Gastrocnemius medialis (tissue), 4 donors: ENCODE measurements around the gene COL6A1.

Experiments used
- POLR2A ChIP-seq, 2 donors: fragments of 450-650 bp; IDR thresholded peaks; one replicate each; pipeline ENCODE4 v1.6.1; 2017; ENCODE audit warnings: antibody characterized with exemption in 2 of 2, mild to moderate bottlenecking in 2 of 2, moderate library complexity in 2 of 2
- TF ChIP-seq, protein P1 (sequence below), 5 experiments: fragments of 450-650 bp in 3 of 5; fragments of 200-600 bp in 2 of 5; sonication (generic) in 2 of 5; IDR thresholded peaks in 4 of 5; conservative IDR thresholded peaks in 1 of 5; 1 replicate in 4 of 5; 2 replicates in 1 of 5; pipeline ENCODE4 v1.5.1; 2016 to 2019; ENCODE audit warnings: antibody characterized with exemption in 5 of 5, mild to moderate bottlenecking in 3 of 5, moderate library complexity in 3 of 5

DNA sequence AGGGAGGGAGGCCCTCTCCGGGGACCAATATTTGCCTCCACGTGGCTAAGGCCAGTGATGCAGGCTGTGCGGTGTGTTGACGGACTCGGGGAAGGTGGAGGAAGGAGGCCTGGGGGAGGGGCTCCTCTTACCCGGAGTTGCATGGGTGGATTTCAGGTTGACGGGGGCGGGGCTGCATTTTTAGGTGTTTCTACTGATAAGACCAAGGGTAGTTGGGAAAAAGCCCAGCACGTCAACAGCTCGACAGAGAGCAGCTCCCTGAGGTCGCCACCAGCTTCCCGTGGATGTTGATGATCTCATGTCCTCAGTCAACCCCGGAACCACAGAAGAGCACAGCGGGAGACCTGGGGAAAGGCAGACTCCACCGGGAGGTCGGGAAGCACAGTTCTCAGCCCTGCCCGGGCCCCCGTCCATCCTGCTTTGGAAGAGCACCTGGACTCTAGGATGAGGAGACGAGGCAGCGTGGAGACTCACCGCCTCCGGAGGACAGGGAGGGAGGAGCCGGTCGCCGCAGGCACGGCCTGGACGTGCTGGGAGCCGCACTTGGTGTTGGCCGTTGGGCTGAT is 32.9 kb upstream of the COL6A1 start:
- TF ChIP-seq, protein P1, sequence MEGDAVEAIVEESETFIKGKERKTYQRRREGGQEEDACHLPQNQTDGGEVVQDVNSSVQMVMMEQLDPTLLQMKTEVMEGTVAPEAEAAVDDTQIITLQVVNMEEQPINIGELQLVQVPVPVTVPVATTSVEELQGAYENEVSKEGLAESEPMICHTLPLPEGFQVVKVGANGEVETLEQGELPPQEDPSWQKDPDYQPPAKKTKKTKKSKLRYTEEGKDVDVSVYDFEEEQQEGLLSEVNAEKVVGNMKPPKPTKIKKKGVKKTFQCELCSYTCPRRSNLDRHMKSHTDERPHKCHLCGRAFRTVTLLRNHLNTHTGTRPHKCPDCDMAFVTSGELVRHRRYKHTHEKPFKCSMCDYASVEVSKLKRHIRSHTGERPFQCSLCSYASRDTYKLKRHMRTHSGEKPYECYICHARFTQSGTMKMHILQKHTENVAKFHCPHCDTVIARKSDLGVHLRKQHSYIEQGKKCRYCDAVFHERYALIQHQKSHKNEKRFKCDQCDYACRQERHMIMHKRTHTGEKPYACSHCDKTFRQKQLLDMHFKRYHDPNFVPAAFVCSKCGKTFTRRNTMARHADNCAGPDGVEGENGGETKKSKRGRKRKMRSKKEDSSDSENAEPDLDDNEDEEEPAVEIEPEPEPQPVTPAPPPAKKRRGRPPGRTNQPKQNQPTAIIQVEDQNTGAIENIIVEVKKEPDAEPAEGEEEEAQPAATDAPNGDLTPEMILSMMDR (IDR thresholded peaks at IDR 0.05 in 4 of 5, conservative IDR thresholded peaks at IDR 0.05 in 1 of 5) = no peak
- no peak for TF ChIP-seq POLR2A (IDR thresholded peaks at IDR 0.05)
